H1 (cell line): Measurements from ENCODE around the gene SAMD15. TPM values are rescaled to one million over a fixed set of nuclear protein-coding genes. Genes with fewer than 3 reads are reported as not detected.

Source experiments
- CBX8 ChIP-seq: fragments of 300-800, 300-1000 bp; sonication (generic); IDR thresholded peaks from 2 replicates; pipeline ENCODE4 v1.7.1; 2016; ENCODE audit warnings: low read depth, low read length, borderline replicate concordance
- CHD7 ChIP-seq: fragments of 300-600 bp; sonication (generic); IDR thresholded peaks from 2 replicates; pipeline ENCODE4 v1.7.1; 2012; ENCODE audit warnings: low read length, moderate library complexity, mild to moderate bottlenecking, inconsistent platforms; ENCODE audit not compliant: insufficient replicate concordance
- CTBP2 ChIP-seq: IDR thresholded peaks from 2 replicates; pipeline ENCODE4 v1.7.0; 2011; ENCODE audit warnings: borderline replicate concordance, mild to moderate bottlenecking, moderate library complexity, mixed read lengths, low read length; ENCODE audit not compliant: insufficient read depth, insufficient read length
- NANOG ChIP-seq: IDR thresholded peaks from 2 replicates; pipeline ENCODE4 v1.6.1; 2011; ENCODE audit warnings: low read length, low read depth, mild to moderate bottlenecking, inconsistent platforms; ENCODE audit not compliant: insufficient read depth, poor library complexity, severe bottlenecking
- SP1 ChIP-seq: IDR thresholded peaks from 2 replicates; pipeline ENCODE4 v1.6.1; 2011; ENCODE audit warnings: low read depth, low read length
- polyA plus RNA-seq, 7 experiments: library from polyadenylated mRNA; depleted of rRNA in 3 of 7; stranded (reverse) in 5 of 7; unstranded in 2 of 7; fragments of >200 nt in 5 of 7; fragments of 200-250 nt in 2 of 7; gene quantifications; 1 replicate in 5 of 7; 2 replicates in 1 of 7; 4 replicates in 1 of 7; pipeline versions ENCODE4 v1.2.1 to v1.2.3, GENCODE V29; 2011 to 2013; ENCODE audit warnings: missing spikeins in 2 of 7, mixed read lengths in 2 of 7
- total RNA-seq: library from RNA; stranded (reverse); fragmentation: NEBNext Ultra II Directional; extraction: Animal tissue kit (Norgen Biotek cat#: 25700); gene quantifications from 2 replicates; pipeline ENCODE4 v1.2.1, GENCODE V29; 2021

SAMD15 gene
- total and polyA plus RNA-seq, 2 of the 8 experiments (the other 6 are each of a cell fraction or from before 2014, with no cell fraction given): 0.17 to 1.0 TPM

DNA sequence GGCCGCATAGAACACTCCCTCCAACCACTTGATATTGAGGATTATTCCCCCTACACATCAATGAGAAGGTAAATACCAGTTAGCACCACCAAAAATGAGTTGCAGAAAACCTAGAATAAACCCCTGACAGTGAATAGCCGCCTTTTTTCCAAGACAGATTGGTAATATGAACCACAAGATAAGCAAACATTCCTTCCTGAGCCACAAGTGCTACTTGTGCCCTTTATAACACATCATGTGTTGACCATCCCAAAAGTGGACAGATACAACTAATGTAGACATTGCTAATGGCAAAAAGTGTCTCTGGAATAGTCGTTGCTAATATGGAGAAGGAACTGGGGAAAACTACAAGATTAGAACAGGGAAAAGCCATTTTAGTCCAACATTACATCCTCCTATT lies 28.9 kb downstream of the SAMD15 start (continued):
- TF ChIP-seq CBX8: no peak
- no peak for TF ChIP-seq NANOG
- no peak for TF ChIP-seq SP1
- TF ChIP-seq CHD7: no peak
- TF ChIP-seq CTBP2: no peak
- TF ChIP-seq, all 59 proteins: peak for 0
